IgD-negative memory B cell (primary cell): ENCODE data around the gene SPPL2C. TPM values are rescaled to one million over a fixed set of nuclear protein-coding genes. Genes with fewer than 3 reads are reported as not detected.
"Not testable (repeated sequence)": the region's sequence is repeated elsewhere in the genome, so short reads cannot be mapped to it uniquely, and the experiment has no call there.

Experiments
- H3K27ac Mint-ChIP-seq, 3 donors: one replicate each; pipeline ENCODE4 v1.8.0; 2020 to 2022; ENCODE audit warnings: mild to moderate bottlenecking in 3 of 3, mixed read lengths in 3 of 3, moderate library complexity in 1 of 3
- H3K27me3 Mint-ChIP-seq: one replicate; pipeline ENCODE4 v1.8.0; 2021; ENCODE audit warnings: mixed read lengths
- H3K36me3 Mint-ChIP-seq: one replicate; pipeline ENCODE4 v1.8.0; 2020; ENCODE audit warnings: mild to moderate bottlenecking, mixed read lengths
- H3K4me1 Mint-ChIP-seq, 3 donors: one replicate each; pipeline ENCODE4 v1.8.0; 2020 to 2022; ENCODE audit warnings: mixed read lengths in 3 of 3, mild to moderate bottlenecking in 1 of 3
- H3K4me3 Mint-ChIP-seq, 4 donors: one replicate each; pipeline ENCODE4 v1.8.0; 2020 to 2022; ENCODE audit warnings: mild to moderate bottlenecking in 4 of 4, mixed read lengths in 4 of 4, moderate library complexity in 3 of 4
- H3K9me3 Mint-ChIP-seq, 3 donors: one replicate each; pipeline ENCODE4 v1.8.0; 2020 to 2021; ENCODE audit warnings: mixed read lengths in 3 of 3, mild to moderate bottlenecking in 1 of 3
- polyA plus RNA-seq: library from polyadenylated mRNA; unstranded; fragments of 300-500 nt; fragmentation: Illumina TruSeq; gene quantifications from one replicate; pipeline ENCODE4 v1.2.3, GENCODE V29; 2021

Gene SPPL2C
- polyA plus RNA-seq, 1 donor from 2014 or later, result not detected

GRCh38 chr17:45851464-45851863 lies 6.8 kb downstream of the SPPL2C start:
- no peaks in the 10 kb centered on the region for H3K36me3 Mint-ChIP-seq
- no peak overlapping the region for H3K27ac Mint-ChIP-seq
- H3K27me3 Mint-ChIP-seq, result peaks cover 18% of the 10 kb centered on the region
- H3K4me3 Mint-ChIP-seq, result no peak overlapping the region
- H3K9me3 Mint-ChIP-seq, result no peaks in the 10 kb centered on the region
- H3K4me1 Mint-ChIP-seq, result peaks cover 1 to 6% (median 4%) of the 10 kb centered on the region in 3 donors

GRCh38 chr17:45851873-45852272 lies 7.2 kb downstream of the SPPL2C start:
- Mint-ChIP-seq H3K9me3 (no peaks in the 10 kb centered on the region), H3K27ac (no peak overlapping the region), H3K4me3 (no peak overlapping the region), H3K4me1 (peaks cover 1 to 6% (median 4%) of the 10 kb centered on the region in 3 donors), H3K36me3 (no peaks in the 10 kb centered on the region), H3K27me3 (peaks cover 18% of the 10 kb centered on the region)

- Mint-ChIP-seq H3K27ac (no peak overlapping the region), H3K4me3 (no peak overlapping the region), H3K27me3 (peaks cover 15% of the 10 kb centered on the region), H3K4me1 (peaks cover 1 to 6% (median 4%) of the 10 kb centered on the region in 3 donors), H3K36me3 (no peaks in the 10 kb centered on the region), H3K9me3 (no peaks in the 10 kb centered on the region)
Observed at GRCh38 chr17:45852535-45853297, 8.0 kb downstream of the SPPL2C start.

- Mint-ChIP-seq H3K4me3 (no peak overlapping the region), H3K9me3 (no peaks in the 10 kb centered on the region), H3K27ac (no peak overlapping the region), H3K27me3 (peaks cover 21% of the 10 kb centered on the region), H3K36me3 (no peaks in the 10 kb centered on the region), H3K4me1 (peaks cover 0 to 6% (median 3%) of the 10 kb centered on the region in 3 donors)
Observed at GRCh38 chr17:45854209-45854608, 9.5 kb downstream of the SPPL2C start.

- Mint-ChIP-seq H3K36me3 (no peaks in the 10 kb centered on the region), H3K9me3 (no peaks in the 10 kb centered on the region), H3K4me3 (no peak overlapping the region), H3K4me1 (peaks cover 0 to 6% (median 3%) of the 10 kb centered on the region in 3 donors), H3K27ac (peak overlapping the region in 1 of 3 donors; percentile 20), H3K27me3 (peaks cover 25% of the 10 kb centered on the region)
Observed at GRCh38 chr17:45855691-45856336, 11.1 kb downstream of the SPPL2C start.

- Mint-ChIP-seq H3K27me3 (peaks cover 25% of the 10 kb centered on the region), H3K4me1 (no peaks in the 10 kb centered on the region), H3K36me3 (no peaks in the 10 kb centered on the region)
Observed at GRCh38 chr17:45857977-45858708, 13.5 kb downstream of the SPPL2C start.

GRCh38 chr17:45861165-45861564 lies 16.5 kb downstream of the SPPL2C start:
- no peak overlapping the region for H3K27ac Mint-ChIP-seq
- H3K36me3 Mint-ChIP-seq, result no peaks in the 10 kb centered on the region
- H3K4me3 Mint-ChIP-seq, result no peak overlapping the region
- H3K4me1 Mint-ChIP-seq, result no peaks in the 10 kb centered on the region
- peaks cover 35% of the 10 kb centered on the region for H3K27me3 Mint-ChIP-seq
- peaks cover 0 to 2% (median 2%) of the 10 kb centered on the region in 3 donors for H3K9me3 Mint-ChIP-seq

More at GRCh38 chr17:45857977-45858708, 13.5 kb downstream of the SPPL2C start:
- H3K9me3 Mint-ChIP-seq, result peaks cover 0 to 2% (median 0%) of the 10 kb centered on the region in 3 donors
- H3K27ac Mint-ChIP-seq, result no peak overlapping the region
- H3K4me3 Mint-ChIP-seq, result no peak overlapping the region

- H3K27me3 Mint-ChIP-seq, result peaks cover 36% of the 10 kb centered on the region
- H3K4me1 Mint-ChIP-seq, H3K36me3 Mint-ChIP-seq, H3K4me3 Mint-ChIP-seq, H3K9me3 Mint-ChIP-seq, H3K27ac Mint-ChIP-seq: not testable (repeated sequence)
Observed at GRCh38 chr17:45862127-45862526, 17.4 kb downstream of the SPPL2C start.

GRCh38 chr17:45863857-45864654 lies 19.4 kb downstream of the SPPL2C start:
- H3K4me1 Mint-ChIP-seq, result no peaks in the 10 kb centered on the region
- H3K9me3 Mint-ChIP-seq, result peaks cover 0 to 2% (median 2%) of the 10 kb centered on the region in 3 donors
- H3K4me3 Mint-ChIP-seq, result no peak overlapping the region

GRCh38 chr17:45867171-45867570 lies 22.5 kb downstream of the SPPL2C start:
- no peak overlapping the region for H3K27ac Mint-ChIP-seq
- H3K4me3 Mint-ChIP-seq, result no peak overlapping the region
- peaks cover 0 to 5% (median under 1%) of the 10 kb centered on the region in 3 donors for H3K9me3 Mint-ChIP-seq
- peaks cover 4% of the 10 kb centered on the region for H3K36me3 Mint-ChIP-seq
- H3K27me3 Mint-ChIP-seq, result peaks cover 32% of the 10 kb centered on the region
- H3K4me1 Mint-ChIP-seq, result peaks cover 0 to 1% (median 0%) of the 10 kb centered on the region in 3 donors

More at GRCh38 chr17:45863857-45864654, 19.4 kb downstream of the SPPL2C start:
- H3K27me3 Mint-ChIP-seq, result peaks cover 30% of the 10 kb centered on the region
- H3K36me3 Mint-ChIP-seq, result peaks cover 4% of the 10 kb centered on the region
- no peak overlapping the region for H3K27ac Mint-ChIP-seq

- H3K36me3 Mint-ChIP-seq, result peaks cover 4% of the 10 kb centered on the region
- no peak overlapping the region for H3K27ac Mint-ChIP-seq
- no peak overlapping the region for H3K4me3 Mint-ChIP-seq
- peaks cover 0 to 5% (median 0%) of the 10 kb centered on the region in 3 donors for H3K9me3 Mint-ChIP-seq
- peaks cover 0 to 1% (median 0%) of the 10 kb centered on the region in 3 donors for H3K4me1 Mint-ChIP-seq
- H3K27me3 Mint-ChIP-seq, result peaks cover 32% of the 10 kb centered on the region
Observed at GRCh38 chr17:45867702-45868101, 23.0 kb downstream of the SPPL2C start.

- Mint-ChIP-seq H3K4me3 (no peak overlapping the region), H3K9me3 (peaks cover 0 to 5% (median 0%) of the 10 kb centered on the region in 3 donors), H3K27ac (no peak overlapping the region), H3K27me3 (peaks cover 31% of the 10 kb centered on the region), H3K4me1 (peaks cover 0 to 1% (median 0%) of the 10 kb centered on the region in 3 donors), H3K36me3 (peaks cover 4% of the 10 kb centered on the region)
Observed at GRCh38 chr17:45868276-45868675, 23.6 kb downstream of the SPPL2C start.

GRCh38 chr17:45869676-45870341 lies 25.1 kb downstream of the SPPL2C start:
- Mint-ChIP-seq H3K27me3 (peaks cover 21% of the 10 kb centered on the region), H3K4me1 (peaks cover 0 to 4% (median 1%) of the 10 kb centered on the region in 3 donors), H3K4me3 (no peak overlapping the region), H3K9me3 (peaks cover 0 to 3% (median 0%) of the 10 kb centered on the region in 3 donors), H3K36me3 (peaks cover 4% of the 10 kb centered on the region), H3K27ac (no peak overlapping the region)
